GM23338 (cell line): ENCODE data around the gene ANP32A.

Experiments used
- CREB1 ChIP-seq: fragments of 250-450 bp; sonication (Bioruptor Pico); IDR thresholded peaks from 2 replicates; pipeline ENCODE4 v1.5.0; 2020; ENCODE audit warnings: low read depth, mild to moderate bottlenecking, moderate library complexity
- EZH2 ChIP-seq: fragments of 200-600 bp; sonication (generic); IDR thresholded peaks from one replicate; pipeline ENCODE4 v1.8.0; 2017; ENCODE audit warnings: antibody characterized with exemption, mild to moderate bottlenecking, low read depth; ENCODE audit not compliant: unreplicated experiment
- EZH2phosphoT487 ChIP-seq: fragments of 200-600 bp; sonication (generic); IDR thresholded peaks from one replicate; pipeline ENCODE4 v1.8.1; 2018; ENCODE audit warnings: antibody characterized with exemption; ENCODE audit not compliant: unreplicated experiment
- NANOG ChIP-seq: IDR thresholded peaks from 2 replicates; pipeline ENCODE4 v1.6.1; 2016; ENCODE audit warnings: antibody characterized with exemption, borderline replicate concordance
- POLR2AphosphoS5 ChIP-seq: IDR thresholded peaks from 2 replicates; pipeline ENCODE4 v1.6.1; 2016; ENCODE audit warnings: antibody characterized with exemption, low read depth
- ZNF114 ChIP-seq: fragments of 250-450 bp; sonication (Bioruptor Pico); IDR thresholded peaks from 2 replicates; pipeline ENCODE4 v1.5.0; 2020; ENCODE audit warnings: mild to moderate bottlenecking, moderate library complexity
- ZNF331 ChIP-seq: fragments of 250-450 bp; sonication (Bioruptor Pico); IDR thresholded peaks from 2 replicates; pipeline ENCODE4 v1.5.0; 2020; ENCODE audit warnings: low read depth, mild to moderate bottlenecking, moderate library complexity
- TF ChIP-seq, protein P1 (sequence below): IDR thresholded peaks from one replicate; pipeline ENCODE4 v1.6.1; 2018; ENCODE audit warnings: antibody characterized with exemption; ENCODE audit not compliant: unreplicated experiment
- TF ChIP-seq, protein P2 (sequence below), 2 experiments: fragments of 200-600 bp in 1 of 2; sonication (generic) in 1 of 2; conservative IDR thresholded peaks; 2 replicates each; pipeline versions ENCODE4 v1.5.1 to v1.6.1; 2016 to 2017; ENCODE audit warnings: antibody characterized with exemption in 2 of 2, low read depth in 2 of 2, mild to moderate bottlenecking in 2 of 2, moderate library complexity in 1 of 2
- TF ChIP-seq, protein P3 (sequence below): IDR thresholded peaks from 2 replicates; pipeline ENCODE4 v1.6.1; 2016; ENCODE audit warnings: antibody characterized with exemption

DNA sequence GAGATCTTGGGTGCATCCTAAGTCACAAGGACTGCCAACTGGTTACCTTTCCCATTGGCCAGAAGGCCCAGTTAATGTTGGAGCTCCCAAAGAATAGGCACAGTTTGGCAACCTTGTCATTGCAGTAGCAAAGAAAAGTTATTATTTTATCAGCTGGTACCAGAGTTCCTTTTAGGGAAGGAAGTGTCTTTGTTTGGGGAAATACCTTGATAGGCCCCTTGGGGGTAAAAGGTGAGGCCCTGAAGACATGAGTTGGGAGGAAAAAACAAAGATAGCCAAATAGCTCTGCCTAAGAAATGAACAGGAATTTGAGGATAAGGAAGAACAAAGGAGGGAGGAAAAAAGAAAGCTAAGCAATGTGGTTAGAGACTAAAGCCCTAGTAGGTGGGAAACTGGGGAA, 85.8 kb downstream of the ANP32A start:
- no peak for TF ChIP-seq EZH2
- TF ChIP-seq ZNF331, result no peak
- TF ChIP-seq, protein P1, sequence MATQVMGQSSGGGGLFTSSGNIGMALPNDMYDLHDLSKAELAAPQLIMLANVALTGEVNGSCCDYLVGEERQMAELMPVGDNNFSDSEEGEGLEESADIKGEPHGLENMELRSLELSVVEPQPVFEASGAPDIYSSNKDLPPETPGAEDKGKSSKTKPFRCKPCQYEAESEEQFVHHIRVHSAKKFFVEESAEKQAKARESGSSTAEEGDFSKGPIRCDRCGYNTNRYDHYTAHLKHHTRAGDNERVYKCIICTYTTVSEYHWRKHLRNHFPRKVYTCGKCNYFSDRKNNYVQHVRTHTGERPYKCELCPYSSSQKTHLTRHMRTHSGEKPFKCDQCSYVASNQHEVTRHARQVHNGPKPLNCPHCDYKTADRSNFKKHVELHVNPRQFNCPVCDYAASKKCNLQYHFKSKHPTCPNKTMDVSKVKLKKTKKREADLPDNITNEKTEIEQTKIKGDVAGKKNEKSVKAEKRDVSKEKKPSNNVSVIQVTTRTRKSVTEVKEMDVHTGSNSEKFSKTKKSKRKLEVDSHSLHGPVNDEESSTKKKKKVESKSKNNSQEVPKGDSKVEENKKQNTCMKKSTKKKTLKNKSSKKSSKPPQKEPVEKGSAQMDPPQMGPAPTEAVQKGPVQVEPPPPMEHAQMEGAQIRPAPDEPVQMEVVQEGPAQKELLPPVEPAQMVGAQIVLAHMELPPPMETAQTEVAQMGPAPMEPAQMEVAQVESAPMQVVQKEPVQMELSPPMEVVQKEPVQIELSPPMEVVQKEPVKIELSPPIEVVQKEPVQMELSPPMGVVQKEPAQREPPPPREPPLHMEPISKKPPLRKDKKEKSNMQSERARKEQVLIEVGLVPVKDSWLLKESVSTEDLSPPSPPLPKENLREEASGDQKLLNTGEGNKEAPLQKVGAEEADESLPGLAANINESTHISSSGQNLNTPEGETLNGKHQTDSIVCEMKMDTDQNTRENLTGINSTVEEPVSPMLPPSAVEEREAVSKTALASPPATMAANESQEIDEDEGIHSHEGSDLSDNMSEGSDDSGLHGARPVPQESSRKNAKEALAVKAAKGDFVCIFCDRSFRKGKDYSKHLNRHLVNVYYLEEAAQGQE, result no peak
- TF ChIP-seq, protein P2, sequence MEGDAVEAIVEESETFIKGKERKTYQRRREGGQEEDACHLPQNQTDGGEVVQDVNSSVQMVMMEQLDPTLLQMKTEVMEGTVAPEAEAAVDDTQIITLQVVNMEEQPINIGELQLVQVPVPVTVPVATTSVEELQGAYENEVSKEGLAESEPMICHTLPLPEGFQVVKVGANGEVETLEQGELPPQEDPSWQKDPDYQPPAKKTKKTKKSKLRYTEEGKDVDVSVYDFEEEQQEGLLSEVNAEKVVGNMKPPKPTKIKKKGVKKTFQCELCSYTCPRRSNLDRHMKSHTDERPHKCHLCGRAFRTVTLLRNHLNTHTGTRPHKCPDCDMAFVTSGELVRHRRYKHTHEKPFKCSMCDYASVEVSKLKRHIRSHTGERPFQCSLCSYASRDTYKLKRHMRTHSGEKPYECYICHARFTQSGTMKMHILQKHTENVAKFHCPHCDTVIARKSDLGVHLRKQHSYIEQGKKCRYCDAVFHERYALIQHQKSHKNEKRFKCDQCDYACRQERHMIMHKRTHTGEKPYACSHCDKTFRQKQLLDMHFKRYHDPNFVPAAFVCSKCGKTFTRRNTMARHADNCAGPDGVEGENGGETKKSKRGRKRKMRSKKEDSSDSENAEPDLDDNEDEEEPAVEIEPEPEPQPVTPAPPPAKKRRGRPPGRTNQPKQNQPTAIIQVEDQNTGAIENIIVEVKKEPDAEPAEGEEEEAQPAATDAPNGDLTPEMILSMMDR (conservative IDR thresholded peaks at IDR 0.05; ENCODE audit: low read depth in 2 of 2), result no peak
- TF ChIP-seq CREB1 (CRISPR knock-in tag), result no peak
- TF ChIP-seq EZH2phosphoT487, result no peak
- TF ChIP-seq POLR2AphosphoS5, result no peak
- TF ChIP-seq ZNF114 (CRISPR knock-in tag), result no peak
- TF ChIP-seq, protein P3, sequence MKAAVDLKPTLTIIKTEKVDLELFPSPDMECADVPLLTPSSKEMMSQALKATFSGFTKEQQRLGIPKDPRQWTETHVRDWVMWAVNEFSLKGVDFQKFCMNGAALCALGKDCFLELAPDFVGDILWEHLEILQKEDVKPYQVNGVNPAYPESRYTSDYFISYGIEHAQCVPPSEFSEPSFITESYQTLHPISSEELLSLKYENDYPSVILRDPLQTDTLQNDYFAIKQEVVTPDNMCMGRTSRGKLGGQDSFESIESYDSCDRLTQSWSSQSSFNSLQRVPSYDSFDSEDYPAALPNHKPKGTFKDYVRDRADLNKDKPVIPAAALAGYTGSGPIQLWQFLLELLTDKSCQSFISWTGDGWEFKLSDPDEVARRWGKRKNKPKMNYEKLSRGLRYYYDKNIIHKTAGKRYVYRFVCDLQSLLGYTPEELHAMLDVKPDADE, result no peak
- TF ChIP-seq NANOG, result no peak
